Activated gamma-delta T cell treated with anti-CD3 and anti-CD28 coated beads, Interleukin-2, amount 50 U/mL, for 16 hours (primary cell): ENCODE results near the gene POU3F3.

ENCODE experiments used
- DNase-seq: peaks from one replicate; pipeline ENCODE4 v3.0.0-alpha.2; 2020; ENCODE audit warnings: low read depth

Gene POU3F3

GRCh38 chr2:104876606-104877570 lies 23.0 kb downstream of the POU3F3 start:
- no peak for DNase-seq

- no peak for DNase-seq
These were observed 25.1 kb downstream of the POU3F3 start for GRCh38 chr2:104878863-104879512.

GRCh38 chr2:104880076-104880475 lies 26.2 kb downstream of the POU3F3 start:
- no peak for DNase-seq

- no peak for DNase-seq
These were observed 29.4 kb downstream of the POU3F3 start for GRCh38 chr2:104883357-104883756.

- no peak for DNase-seq
These were observed 31.3 kb downstream of the POU3F3 start for GRCh38 chr2:104885119-104885782.

GRCh38 chr2:104887676-104888075 lies 33.8 kb downstream of the POU3F3 start:
- no peak for DNase-seq

GRCh38 chr2:104888489-104889258 lies 34.8 kb downstream of the POU3F3 start:
- no peak for DNase-seq

- no peak for DNase-seq
These were observed 35.5 kb downstream of the POU3F3 start for GRCh38 chr2:104889291-104889959.

- DNase-seq = no peak
These were observed 36.2 kb downstream of the POU3F3 start for GRCh38 chr2:104889960-104890684.

GRCh38 chr2:104890685-104891069 lies 36.8 kb downstream of the POU3F3 start:
- DNase-seq = no peak

GRCh38 chr2:104891145-104891544 lies 37.2 kb downstream of the POU3F3 start:
- no peak for DNase-seq

- no peak for DNase-seq
These were observed 42.5 kb downstream of the POU3F3 start for GRCh38 chr2:104896446-104896845.

- no peak for DNase-seq
These were observed 43.7 kb downstream of the POU3F3 start for GRCh38 chr2:104897515-104898184.

- DNase-seq = no peak
These were observed 46.7 kb downstream of the POU3F3 start for GRCh38 chr2:104900608-104901007.

- DNase-seq = no peak
These were observed 47.3 kb downstream of the POU3F3 start for GRCh38 chr2:104901037-104901881.

- DNase-seq = no peak
These were observed 48.4 kb downstream of the POU3F3 start for GRCh38 chr2:104902317-104902716.
